K562 (cell line): ENCODE results near the gene CD22. TPM values are rescaled to one million over a fixed set of nuclear protein-coding genes. Genes with fewer than 3 reads are reported as not detected.
A peak's percentile ranks its signal among the peaks of the same experiment; 100 is the strongest.

Source experiments
- CXXC5 ChIP-seq: fragments of 250-450 bp; sonication (Bioruptor Pico); IDR thresholded peaks from 2 replicates; pipeline ENCODE4 v1.8.0; 2022; ENCODE audit warnings: inconsistent platforms, mild to moderate bottlenecking, moderate library complexity
- DDX20 ChIP-seq: fragments of 450-650 bp; IDR thresholded peaks from 2 replicates; pipeline ENCODE4 v1.6.1; 2016; ENCODE audit warnings: missing genetic modification characterization, low read depth, mild to moderate bottlenecking, missing compliant biosample characterization, moderate library complexity
- GABPB2 ChIP-seq: fragments of 250-450 bp; sonication (Bioruptor Pico); conservative IDR thresholded peaks from 2 replicates; pipeline ENCODE4 v1.5.1; 2021; ENCODE audit warnings: mild to moderate bottlenecking
- ILK ChIP-seq: fragments of 450-650 bp; IDR thresholded peaks from 2 replicates; pipeline ENCODE4 v1.6.1; 2016; ENCODE audit warnings: missing genetic modification characterization, low read depth, mild to moderate bottlenecking, missing compliant biosample characterization, moderate library complexity, borderline replicate concordance
- KLF10 ChIP-seq: fragments of 250-450 bp; sonication (Bioruptor Pico); IDR thresholded peaks from 2 replicates; pipeline ENCODE4 v1.6.1; 2021; ENCODE audit warnings: matching md5 sums
- MTA1 ChIP-seq: fragments of 450-650 bp; IDR thresholded peaks from 2 replicates; pipeline ENCODE4 v1.6.1; 2017; ENCODE audit warnings: borderline replicate concordance
- NFRKB ChIP-seq: fragments of 450-650 bp; IDR thresholded peaks from 2 replicates; pipeline ENCODE4 v1.6.1; 2016; ENCODE audit warnings: low read depth
- NUFIP1 ChIP-seq: fragments of 450-650 bp; IDR thresholded peaks from 2 replicates; pipeline ENCODE4 v1.6.1; 2018; ENCODE audit not compliant: partially characterized antibody
- THRB ChIP-seq: fragments of 450-650 bp; formaldehyde crosslinking; conservative IDR thresholded peaks from 2 replicates; pipeline ENCODE4 v1.4.0; 2022; ENCODE audit warnings: mild to moderate bottlenecking, missing genetic modification characterization
- ZNF140 ChIP-seq: fragments of 250-450 bp; sonication (Bioruptor Pico); IDR thresholded peaks from 2 replicates; pipeline ENCODE4 v1.8.0; 2021; ENCODE audit warnings: moderate library complexity, mild to moderate bottlenecking, inconsistent platforms
- ZNF274 ChIP-seq: IDR thresholded peaks from 2 replicates; pipeline ENCODE4 v1.6.1; 2011; ENCODE audit warnings: low read depth, mild to moderate bottlenecking, low read length, moderate library complexity, borderline replicate concordance
- ZNF444 ChIP-seq: fragments of 250-450 bp; sonication (Bioruptor Pico); IDR thresholded peaks from 2 replicates; pipeline ENCODE4 v1.4.0; 2020; ENCODE audit warnings: mild to moderate bottlenecking, moderate library complexity
- polyA plus RNA-seq, 8 experiments: library from polyadenylated mRNA; depleted of rRNA in 4 of 8; stranded (reverse) in 5 of 8; unstranded in 3 of 8; fragments of >200 nt; fragmentation: Nextera tagmentation in 2 of 8; fragmentation: Illumina TruSeq in 1 of 8; extraction: Ambion mirVana in 2 of 8; extraction: Trizol in 1 of 8; gene quantifications; 2 replicates each; pipeline versions ENCODE4 v1.2.1 to v1.2.3, GENCODE V29; 2011 to 2014; ENCODE audit warnings: inconsistent platforms in 1 of 8, missing spikeins in 1 of 8
- total RNA-seq, 7 experiments: library from RNA; depleted of rRNA in 6 of 7; stranded (reverse); fragments of >200 nt in 6 of 7; fragmentation: Illumina TruSeq in 2 of 7; extraction: Trizol in 2 of 7; gene quantifications; 2 replicates each; pipeline versions ENCODE4 v1.2.1 to v1.2.3, GENCODE V29; 2011 to 2021; ENCODE audit warnings: low replicate concordance in 1 of 7
- TF ChIP-seq, protein P1 (sequence below): fragments of 250-450 bp; sonication (Bioruptor Pico); IDR thresholded peaks from 2 replicates; pipeline ENCODE4 v1.8.0; 2022; ENCODE audit warnings: moderate library complexity, mild to moderate bottlenecking, inconsistent platforms
- TF ChIP-seq, protein P2 (sequence below), 3 experiments: IDR thresholded peaks in 2 of 3; conservative IDR thresholded peaks in 1 of 3; 2 replicates each; pipeline ENCODE4 v1.5.1; 2011 to 2012; ENCODE audit warnings: low read length in 3 of 3, mild to moderate bottlenecking in 3 of 3, control low read depth in 2 of 3, improper control_type of control experiment in 1 of 3, inconsistent platforms in 1 of 3, low read depth in 1 of 3, mixed read lengths in 1 of 3, moderate library complexity in 1 of 3; ENCODE audit not compliant: insufficient read depth in 2 of 3
- TF ChIP-seq, protein P3 (sequence below): sonication (generic); formaldehyde crosslinking; IDR thresholded peaks from 2 replicates; pipeline ENCODE4 v1.8.0; 2023; ENCODE audit warnings: missing genetic modification reagents, mild to moderate bottlenecking, borderline replicate concordance

Gene CD22
- total and polyA plus RNA-seq, 9 of the 15 experiments (the other 6 are each of a cell fraction or from before 2014, with no cell fraction given) = 0.29 to 5.0 (median 3.5) TPM

- 0 out of 2 replicates have a peak, but pooled peaks have one; percentile 26 for TF ChIP-seq DDX20 (tag)
- TF ChIP-seq, protein P1, sequence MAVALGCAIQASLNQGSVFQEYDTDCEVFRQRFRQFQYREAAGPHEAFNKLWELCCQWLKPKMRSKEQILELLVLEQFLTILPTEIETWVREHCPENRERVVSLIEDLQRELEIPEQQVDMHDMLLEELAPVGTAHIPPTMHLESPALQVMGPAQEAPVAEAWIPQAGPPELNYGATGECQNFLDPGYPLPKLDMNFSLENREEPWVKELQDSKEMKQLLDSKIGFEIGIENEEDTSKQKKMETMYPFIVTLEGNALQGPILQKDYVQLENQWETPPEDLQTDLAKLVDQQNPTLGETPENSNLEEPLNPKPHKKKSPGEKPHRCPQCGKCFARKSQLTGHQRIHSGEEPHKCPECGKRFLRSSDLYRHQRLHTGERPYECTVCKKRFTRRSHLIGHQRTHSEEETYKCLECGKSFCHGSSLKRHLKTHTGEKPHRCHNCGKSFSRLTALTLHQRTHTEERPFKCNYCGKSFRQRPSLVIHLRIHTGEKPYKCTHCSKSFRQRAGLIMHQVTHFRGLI (CRISPR knock-in tag) = peak; percentile 41; the same call in 1 of the 2 replicates
- TF ChIP-seq ZNF444 (CRISPR knock-in tag) = no peak
- TF ChIP-seq NFRKB = peak; percentile 80; the same call in 1 of the 2 replicates
- TF ChIP-seq, protein P2, sequence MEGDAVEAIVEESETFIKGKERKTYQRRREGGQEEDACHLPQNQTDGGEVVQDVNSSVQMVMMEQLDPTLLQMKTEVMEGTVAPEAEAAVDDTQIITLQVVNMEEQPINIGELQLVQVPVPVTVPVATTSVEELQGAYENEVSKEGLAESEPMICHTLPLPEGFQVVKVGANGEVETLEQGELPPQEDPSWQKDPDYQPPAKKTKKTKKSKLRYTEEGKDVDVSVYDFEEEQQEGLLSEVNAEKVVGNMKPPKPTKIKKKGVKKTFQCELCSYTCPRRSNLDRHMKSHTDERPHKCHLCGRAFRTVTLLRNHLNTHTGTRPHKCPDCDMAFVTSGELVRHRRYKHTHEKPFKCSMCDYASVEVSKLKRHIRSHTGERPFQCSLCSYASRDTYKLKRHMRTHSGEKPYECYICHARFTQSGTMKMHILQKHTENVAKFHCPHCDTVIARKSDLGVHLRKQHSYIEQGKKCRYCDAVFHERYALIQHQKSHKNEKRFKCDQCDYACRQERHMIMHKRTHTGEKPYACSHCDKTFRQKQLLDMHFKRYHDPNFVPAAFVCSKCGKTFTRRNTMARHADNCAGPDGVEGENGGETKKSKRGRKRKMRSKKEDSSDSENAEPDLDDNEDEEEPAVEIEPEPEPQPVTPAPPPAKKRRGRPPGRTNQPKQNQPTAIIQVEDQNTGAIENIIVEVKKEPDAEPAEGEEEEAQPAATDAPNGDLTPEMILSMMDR (IDR thresholded peaks at IDR 0.05 in 2 of 3, conservative IDR thresholded peaks at IDR 0.05 in 1 of 3; ENCODE audit: insufficient read depth in 2 of 3, low read depth in 1 of 3, low read length in 3 of 3) = no peak
- no peak for TF ChIP-seq THRB (CRISPR knock-in tag)
- peak; percentile 95 for TF ChIP-seq CXXC5 (CRISPR knock-in tag)
- TF ChIP-seq KLF10 (CRISPR knock-in tag) = 0 out of 2 replicates have a peak, but pooled peaks have one; percentile 58
- TF ChIP-seq NUFIP1 = peak; percentile 78
- no peak for TF ChIP-seq ZNF140 (CRISPR knock-in tag)
- TF ChIP-seq ILK (tag) = no peak
- 0 out of 2 replicates have a peak, but pooled peaks have one; percentile 39 for TF ChIP-seq GABPB2 (CRISPR knock-in tag)
- no peak for TF ChIP-seq ZNF274
- TF ChIP-seq, protein P3, sequence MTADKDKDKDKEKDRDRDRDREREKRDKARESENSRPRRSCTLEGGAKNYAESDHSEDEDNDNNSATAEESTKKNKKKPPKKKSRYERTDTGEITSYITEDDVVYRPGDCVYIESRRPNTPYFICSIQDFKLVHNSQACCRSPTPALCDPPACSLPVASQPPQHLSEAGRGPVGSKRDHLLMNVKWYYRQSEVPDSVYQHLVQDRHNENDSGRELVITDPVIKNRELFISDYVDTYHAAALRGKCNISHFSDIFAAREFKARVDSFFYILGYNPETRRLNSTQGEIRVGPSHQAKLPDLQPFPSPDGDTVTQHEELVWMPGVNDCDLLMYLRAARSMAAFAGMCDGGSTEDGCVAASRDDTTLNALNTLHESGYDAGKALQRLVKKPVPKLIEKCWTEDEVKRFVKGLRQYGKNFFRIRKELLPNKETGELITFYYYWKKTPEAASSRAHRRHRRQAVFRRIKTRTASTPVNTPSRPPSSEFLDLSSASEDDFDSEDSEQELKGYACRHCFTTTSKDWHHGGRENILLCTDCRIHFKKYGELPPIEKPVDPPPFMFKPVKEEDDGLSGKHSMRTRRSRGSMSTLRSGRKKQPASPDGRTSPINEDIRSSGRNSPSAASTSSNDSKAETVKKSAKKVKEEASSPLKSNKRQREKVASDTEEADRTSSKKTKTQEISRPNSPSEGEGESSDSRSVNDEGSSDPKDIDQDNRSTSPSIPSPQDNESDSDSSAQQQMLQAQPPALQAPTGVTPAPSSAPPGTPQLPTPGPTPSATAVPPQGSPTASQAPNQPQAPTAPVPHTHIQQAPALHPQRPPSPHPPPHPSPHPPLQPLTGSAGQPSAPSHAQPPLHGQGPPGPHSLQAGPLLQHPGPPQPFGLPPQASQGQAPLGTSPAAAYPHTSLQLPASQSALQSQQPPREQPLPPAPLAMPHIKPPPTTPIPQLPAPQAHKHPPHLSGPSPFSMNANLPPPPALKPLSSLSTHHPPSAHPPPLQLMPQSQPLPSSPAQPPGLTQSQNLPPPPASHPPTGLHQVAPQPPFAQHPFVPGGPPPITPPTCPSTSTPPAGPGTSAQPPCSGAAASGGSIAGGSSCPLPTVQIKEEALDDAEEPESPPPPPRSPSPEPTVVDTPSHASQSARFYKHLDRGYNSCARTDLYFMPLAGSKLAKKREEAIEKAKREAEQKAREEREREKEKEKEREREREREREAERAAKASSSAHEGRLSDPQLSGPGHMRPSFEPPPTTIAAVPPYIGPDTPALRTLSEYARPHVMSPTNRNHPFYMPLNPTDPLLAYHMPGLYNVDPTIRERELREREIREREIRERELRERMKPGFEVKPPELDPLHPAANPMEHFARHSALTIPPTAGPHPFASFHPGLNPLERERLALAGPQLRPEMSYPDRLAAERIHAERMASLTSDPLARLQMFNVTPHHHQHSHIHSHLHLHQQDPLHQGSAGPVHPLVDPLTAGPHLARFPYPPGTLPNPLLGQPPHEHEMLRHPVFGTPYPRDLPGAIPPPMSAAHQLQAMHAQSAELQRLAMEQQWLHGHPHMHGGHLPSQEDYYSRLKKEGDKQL (CRISPR knock-in tag) = no peak
- TF ChIP-seq MTA1 = no peak
Observed at GRCh38 chr19:35309481-35310279, 19.3 kb upstream of the CD22 start (continued).
